ENCODE results near the gene HTR3A. TPM values are rescaled to one million over a fixed set of nuclear protein-coding genes. Genes with fewer than 3 reads are reported as not detected.
A peak's percentile ranks its signal among the peaks of the same experiment; 100 is the strongest.

The HTR3A gene
- polyA plus RNA-seq, 4 donors, result 0.17 to 0.46 TPM; not detected in 2

GRCh38 chr11:113977701-113978100 lies 2.8 kb downstream of the HTR3A start:
- no peak for DNase-seq (ENCODE audit: low read depth in 4 of 4, low spot score in 3 of 4)

- DNase-seq (ENCODE audit: low read depth in 4 of 4, low spot score in 3 of 4), result no peak
Measured at GRCh38 chr11:113979431-113979830, 4.5 kb downstream of the HTR3A start.

GRCh38 chr11:113980785-113981184 lies 5.9 kb downstream of the HTR3A start:
- DNase-seq (ENCODE audit: low read depth in 4 of 4, low spot score in 3 of 4), result no peak

GRCh38 chr11:113982306-113982705 lies 7.4 kb downstream of the HTR3A start:
- DNase-seq (ENCODE audit: low read depth in 4 of 4, low spot score in 3 of 4), result no peak

GRCh38 chr11:113984781-113985180 lies 9.9 kb downstream of the HTR3A start:
- no peak for DNase-seq (ENCODE audit: low read depth in 4 of 4, low spot score in 3 of 4)

GRCh38 chr11:113985906-113986305 lies 11.0 kb downstream of the HTR3A start:
- DNase-seq (ENCODE audit: low read depth in 4 of 4, low spot score in 3 of 4), result no peak

- no peak for DNase-seq (ENCODE audit: low read depth in 4 of 4, low spot score in 3 of 4)
Measured at GRCh38 chr11:113986351-113987140, 11.6 kb downstream of the HTR3A start.

- DNase-seq (ENCODE audit: low read depth in 4 of 4, low spot score in 3 of 4), result no peak
Measured at GRCh38 chr11:113989381-113989780, 14.5 kb downstream of the HTR3A start.

- DNase-seq (ENCODE audit: low read depth in 4 of 4, low spot score in 3 of 4), result no peak
Measured at GRCh38 chr11:113989916-113990315, 15.0 kb downstream of the HTR3A start.

GRCh38 chr11:113991170-113991569 lies 16.3 kb downstream of the HTR3A start:
- DNase-seq (ENCODE audit: low read depth in 4 of 4, low spot score in 3 of 4), result peak in 3 of 4 donors; percentile 40 to 59 (median 44)

- no peak for DNase-seq (ENCODE audit: low read depth in 4 of 4, low spot score in 3 of 4)
Measured at GRCh38 chr11:113991718-113992458, 17.0 kb downstream of the HTR3A start.

- DNase-seq (ENCODE audit: low read depth in 4 of 4, low spot score in 3 of 4), result no peak
Measured at GRCh38 chr11:113992459-113993110, 17.7 kb downstream of the HTR3A start.

- DNase-seq (ENCODE audit: low read depth in 4 of 4, low spot score in 3 of 4), result no peak
Measured at GRCh38 chr11:113994077-113994954, 19.4 kb downstream of the HTR3A start.

GRCh38 chr11:113997473-113997872 lies 22.6 kb downstream of the HTR3A start:
- no peak for DNase-seq (ENCODE audit: low read depth in 4 of 4, low spot score in 3 of 4)

GRCh38 chr11:113998574-113998973 lies 23.7 kb downstream of the HTR3A start:
- no peak for DNase-seq (ENCODE audit: low read depth in 4 of 4, low spot score in 3 of 4)

GRCh38 chr11:114000526-114000925 lies 25.6 kb downstream of the HTR3A start:
- no peak for DNase-seq (ENCODE audit: low read depth in 4 of 4, low spot score in 3 of 4)

- DNase-seq (ENCODE audit: low read depth in 4 of 4, low spot score in 3 of 4), result no peak
Measured at GRCh38 chr11:114001416-114001815, 26.5 kb downstream of the HTR3A start.

- DNase-seq (ENCODE audit: low read depth in 4 of 4, low spot score in 3 of 4), result no peak
Measured at GRCh38 chr11:114008331-114008730, 33.4 kb downstream of the HTR3A start.

GRCh38 chr11:114010931-114011330 lies 36.0 kb downstream of the HTR3A start:
- no peak for DNase-seq (ENCODE audit: low read depth in 4 of 4, low spot score in 3 of 4)

GRCh38 chr11:114011443-114011842 lies 36.5 kb downstream of the HTR3A start:
- no peak for DNase-seq (ENCODE audit: low read depth in 4 of 4, low spot score in 3 of 4)
